ENCODE measurements around the gene SLC13A4. TPM values are rescaled to one million over a fixed set of nuclear protein-coding genes. Genes with fewer than 3 reads are reported as not detected.
"Not testable (repeated sequence)": the region's sequence is repeated elsewhere in the genome, so short reads cannot be mapped to it uniquely, and the experiment has no call there.

Gene SLC13A4
- total and polyA plus RNA-seq, 2 of the 4 experiments (the other 2 are of a cell fraction) = 0.10 TPM; not detected in 1

DNA sequence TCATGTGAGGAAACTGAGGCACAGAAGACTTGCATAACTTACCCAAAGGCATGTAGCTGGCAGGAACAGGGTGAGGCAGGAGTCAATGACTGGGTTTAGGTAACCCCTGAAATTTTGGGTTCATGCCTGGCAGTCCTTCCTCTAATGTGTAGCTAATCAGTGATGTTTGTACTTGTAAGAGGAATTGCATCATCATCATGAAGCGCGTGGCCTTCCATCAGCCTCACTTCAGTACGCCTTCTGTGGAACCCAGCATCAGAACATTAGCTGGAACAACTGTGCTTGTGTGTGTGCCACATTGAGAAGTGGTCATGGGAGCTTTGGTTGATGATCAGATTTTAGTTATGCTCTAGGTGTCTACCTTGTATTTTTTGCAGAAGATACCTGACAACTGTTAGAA is 83.8 kb downstream of the SLC13A4 start:
- POLR2A ChIA-PET (ENCODE audit: unreplicated experiment) = no interaction called here
- Histone ChIP-seq H2AK5ac (ENCODE audit: low read depth, low read length) (no peak overlapping the region), H2BK120ac (ENCODE audit: low read depth, low read length) (no peak overlapping the region), H4K8ac (ENCODE audit: low read depth in 2 of 2, low read length in 2 of 2) (no peak overlapping the region), H2AK9ac (replicated peaks; ENCODE audit: low read depth, low read length, poor library complexity) (no peak overlapping the region), H3K79me1 (ENCODE audit: low read depth in 1 of 2, low read length in 2 of 2) (no peaks in the 10 kb centered on the region), H3K14ac (replicated peaks; ENCODE audit: low read depth, low read length) (no peak overlapping the region), H3K27ac (ENCODE audit: insufficient read depth, low read length) (no peak overlapping the region), H4K5ac (ENCODE audit: low read depth, low read length) (no peak overlapping the region), H3K56ac (ENCODE audit: extremely low read depth, insufficient read depth, low read length) (no peak overlapping the region), H3K4me3 (ENCODE audit: insufficient read depth, low read depth, low read length) (no peak overlapping the region), H3K18ac (ENCODE audit: low read depth, low read length) (no peak overlapping the region), H3K4me2 (ENCODE audit: low read depth, low read length) (no peak overlapping the region), H3K27me3 (ENCODE audit: control insufficient read depth, insufficient read depth, low read length) (no peaks in the 10 kb centered on the region), H2AFZ (replicated peaks; ENCODE audit: low read length, poor library complexity) (no peak overlapping the region), H2BK15ac (ENCODE audit: low read depth, low read length) (no peak overlapping the region), H3K9ac (ENCODE audit: low read depth, low read length) (no peak overlapping the region), H3K4ac (ENCODE audit: low read depth, low read length) (no peak overlapping the region), H4K20me1 (ENCODE audit: insufficient read depth, low read length) (no peaks in the 10 kb centered on the region), H2BK5ac (ENCODE audit: low read depth, low read length, poor library complexity, severe bottlenecking) (no peak overlapping the region), H2BK20ac (ENCODE audit: low read depth, low read length) (no peak overlapping the region), H3K36me3 (ENCODE audit: control insufficient read depth, insufficient read depth, low read length) (peaks cover 17% of the 10 kb centered on the region), H3K23ac (ENCODE audit: low read depth, low read length) (no peak overlapping the region), H3K9me1 (ENCODE audit: insufficient read depth, low read length) (no peaks in the 10 kb centered on the region), H3K4me1 (ENCODE audit: control insufficient read depth, insufficient read depth, low read length) (no peaks in the 10 kb centered on the region), H4K91ac (ENCODE audit: insufficient read depth, low read depth, low read length) (no peak overlapping the region), H3K9me3 (ENCODE audit: control insufficient read depth, insufficient read depth, low read length) (no peaks in the 10 kb centered on the region)
- TF ChIP-seq, protein P1, sequence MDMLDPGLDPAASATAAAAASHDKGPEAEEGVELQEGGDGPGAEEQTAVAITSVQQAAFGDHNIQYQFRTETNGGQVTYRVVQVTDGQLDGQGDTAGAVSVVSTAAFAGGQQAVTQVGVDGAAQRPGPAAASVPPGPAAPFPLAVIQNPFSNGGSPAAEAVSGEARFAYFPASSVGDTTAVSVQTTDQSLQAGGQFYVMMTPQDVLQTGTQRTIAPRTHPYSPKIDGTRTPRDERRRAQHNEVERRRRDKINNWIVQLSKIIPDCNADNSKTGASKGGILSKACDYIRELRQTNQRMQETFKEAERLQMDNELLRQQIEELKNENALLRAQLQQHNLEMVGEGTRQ (IDR thresholded peaks at IDR 0.05; ENCODE audit: low read depth, low read length) = no peak
- peak; percentile 77 for TF ChIP-seq CEBPB (IDR thresholded peaks at IDR 0.05; ENCODE audit: low read depth, low read length)
- TF ChIP-seq FOS (IDR thresholded peaks at IDR 0.05; ENCODE audit: low read depth, low read length) = no peak
- no peak for TF ChIP-seq CHD1 (IDR thresholded peaks at IDR 0.05; ENCODE audit: low read depth, low read length)
- no peak for TF ChIP-seq RCOR1 (IDR thresholded peaks at IDR 0.05; ENCODE audit: insufficient replicate concordance, low read length)
- TF ChIP-seq NFE2L2 (IDR thresholded peaks at IDR 0.05; ENCODE audit: low read depth, low read length) = no peak
- ATAC-seq (ENCODE audit: low read depth) = no peak
- no TSS peak for BruUV-seq (replicated peaks)
- in situ Hi-C loops (cut with MboI; ENCODE audit: low sequenced_read_pairs) (loop anchor here (10.0 kb wide), 1 partner anchor 369 kb away; no protein-coding TSS in a partner anchor), intact Hi-C loops (cut with micrococcal nuclease) (loop anchor here (2.0 to 10.0 kb wide), 3 partner anchors 23 to 959 kb away; no protein-coding TSS in a partner anchor), dilution Hi-C loops (cut with HindIII; ENCODE audit: low sequenced_read_pairs, unreplicated experiment) (no loop called here)
- DNase-seq = peak; percentile 12
- CTCF ChIA-PET = interaction anchor here (1.7 to 2.2 kb wide), 3 partner anchors 15 to 20 kb away, joined by 7 to 9 read pairs (median 9); partner anchors contain the start of gene STMP1
- WGBS, 2 experiments (ENCODE audit: extremely low coverage in 2 of 2, insufficient read length in 1 of 2) = no CpG with 5 or more reads among the region's 3 CpGs

DNA sequence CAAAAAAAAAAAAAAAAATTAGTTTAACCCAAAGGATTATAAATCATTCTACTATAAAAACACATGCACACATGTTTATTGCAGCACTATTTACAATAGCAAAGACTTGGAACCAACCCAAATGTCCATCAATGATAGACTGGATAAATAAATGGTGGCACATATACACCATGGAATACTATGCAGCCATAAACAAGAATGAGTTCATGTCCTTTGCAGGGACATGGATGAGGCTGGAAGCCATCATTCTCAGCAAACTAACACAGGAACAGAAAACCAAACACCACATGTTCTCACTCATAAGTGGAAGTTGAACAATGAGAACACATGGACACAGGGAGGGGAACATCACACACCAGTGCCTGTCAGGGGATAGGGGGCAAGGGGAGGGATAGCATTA is 88.3 kb downstream of the SLC13A4 start:
- in situ Hi-C loops (cut with MboI; ENCODE audit: low sequenced_read_pairs) = loop anchor here (10.0 kb wide), 1 partner anchor 365 kb away; no protein-coding TSS in a partner anchor

More for the DNA sequence above, 88.3 kb downstream of the SLC13A4 start:
- dilution Hi-C loops (cut with HindIII; ENCODE audit: low sequenced_read_pairs, unreplicated experiment); H4K5ac ChIP-seq (ENCODE audit: low read depth, low read length); H3K9me3 ChIP-seq (ENCODE audit: control insufficient read depth, insufficient read depth, low read length); CTCF ChIA-PET; H3K4me1 ChIP-seq (ENCODE audit: control insufficient read depth, insufficient read depth, low read length); H4K20me1 ChIP-seq (ENCODE audit: insufficient read depth, low read length); H3K18ac ChIP-seq (ENCODE audit: low read depth, low read length); H3K27ac ChIP-seq (ENCODE audit: insufficient read depth, low read length); H2BK5ac ChIP-seq (ENCODE audit: low read depth, low read length, poor library complexity, severe bottlenecking); H3K27me3 ChIP-seq (ENCODE audit: control insufficient read depth, insufficient read depth, low read length); H3K9ac ChIP-seq (ENCODE audit: low read depth, low read length); H3K9me1 ChIP-seq (ENCODE audit: insufficient read depth, low read length); ATAC-seq (ENCODE audit: low read depth); BruUV-seq (replicated peaks); H4K91ac ChIP-seq (ENCODE audit: insufficient read depth, low read depth, low read length); H3K56ac ChIP-seq (ENCODE audit: extremely low read depth, insufficient read depth, low read length); H3K4me3 ChIP-seq (ENCODE audit: insufficient read depth, low read depth, low read length); H2AK5ac ChIP-seq (ENCODE audit: low read depth, low read length); H2BK20ac ChIP-seq (ENCODE audit: low read depth, low read length); H2AK9ac ChIP-seq (replicated peaks; ENCODE audit: low read depth, low read length, poor library complexity); H2BK15ac ChIP-seq (ENCODE audit: low read depth, low read length); DNase-seq; H2BK120ac ChIP-seq (ENCODE audit: low read depth, low read length); H3K4ac ChIP-seq (ENCODE audit: low read depth, low read length); POLR2A ChIA-PET (ENCODE audit: unreplicated experiment); H3K14ac ChIP-seq (replicated peaks; ENCODE audit: low read depth, low read length); H3K4me2 ChIP-seq (ENCODE audit: low read depth, low read length); H3K23ac ChIP-seq (ENCODE audit: low read depth, low read length); H3K79me1 ChIP-seq (ENCODE audit: low read depth in 1 of 2, low read length in 2 of 2); H4K8ac ChIP-seq (ENCODE audit: low read depth in 2 of 2, low read length in 2 of 2); H2AFZ ChIP-seq (replicated peaks; ENCODE audit: low read length, poor library complexity): not testable (repeated sequence)
- H3K36me3 ChIP-seq (ENCODE audit: control insufficient read depth, insufficient read depth, low read length) = peaks cover 12% of the 10 kb centered on the region
- intact Hi-C loops (cut with micrococcal nuclease) = loop anchor here (10.0 kb wide), 1 partner anchor 955 kb away; no protein-coding TSS in a partner anchor

Data from IMR-90 (cell line).